ENCODE results near the gene ZNF227. TPM values are rescaled to one million over a fixed set of nuclear protein-coding genes. Genes with fewer than 3 reads are reported as not detected.
A peak's percentile ranks its signal among the peaks of the same experiment; 100 is the strongest.

Gene ZNF227
- total and polyA plus RNA-seq, 9 of the 15 experiments (the other 6 are each of a cell fraction or from before 2014, with no cell fraction given): 3.0 to 15.1 (median 10.0) TPM

DNA sequence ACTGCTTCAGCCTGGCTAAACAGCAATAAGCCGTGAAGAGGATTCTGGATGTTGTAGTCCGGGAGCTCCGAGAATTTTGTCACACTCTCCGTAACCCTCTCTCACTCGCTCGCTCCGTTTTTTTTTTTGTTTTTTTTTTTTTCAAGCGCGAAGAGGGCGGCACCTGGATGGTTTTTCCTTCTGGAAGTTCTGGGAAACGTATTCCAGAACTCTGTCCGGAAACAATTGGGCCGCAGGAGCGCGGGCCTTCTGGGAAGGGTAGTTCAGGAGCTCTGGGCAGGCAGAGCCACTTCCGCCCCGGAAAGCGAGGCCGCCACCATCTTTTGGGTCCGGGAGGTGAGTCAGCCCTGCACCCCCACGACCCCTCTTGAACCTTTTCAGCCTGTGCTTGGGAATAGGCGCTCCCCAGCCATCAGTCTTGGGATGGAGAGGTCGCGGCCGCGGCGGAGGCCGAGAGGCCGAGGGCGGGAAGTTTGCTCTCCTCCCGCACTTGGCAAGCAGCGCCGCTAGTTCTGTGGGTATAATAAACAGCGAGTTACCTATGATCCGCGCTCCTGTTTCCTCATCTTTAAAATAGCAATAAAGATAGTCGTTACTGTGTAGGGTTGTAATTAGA, at the start of gene ZNF227 (continued):
- TF ChIP-seq SAP30 (IDR thresholded peaks at IDR 0.05; ENCODE audit: borderline replicate concordance, insufficient read depth, low read depth, low read length, poor library complexity, severe bottlenecking) (no peak), ZNF140 (CRISPR knock-in tag; IDR thresholded peaks at IDR 0.05) (no peak), NCOA4 (IDR thresholded peaks at IDR 0.05; ENCODE audit: partially characterized antibody) (no peak), ZNF699 (CRISPR knock-in tag; IDR thresholded peaks at IDR 0.05; ENCODE audit: insufficient replicate concordance) (no peak), PCBP1 (IDR thresholded peaks at IDR 0.05; ENCODE audit: low read depth, low read length, poor library complexity, severe bottlenecking) (no peak), RAD51 (IDR thresholded peaks at IDR 0.05; ENCODE audit: borderline replicate concordance, low read depth) (no peak), SRSF9 (IDR thresholded peaks at IDR 0.05; ENCODE audit: borderline replicate concordance, low read depth, low read length) (no peak), ZNF79 (CRISPR knock-in tag; IDR thresholded peaks at IDR 0.05; ENCODE audit: low read depth) (no peak), DDX20 (tag; IDR thresholded peaks at IDR 0.05; ENCODE audit: low read depth) (0 out of 2 replicates have a peak, but pooled peaks have one; percentile 58), ELF1 (tag; IDR thresholded peaks at IDR 0.05) (peak; percentile 91), ZNF830 (CRISPR knock-in tag; IDR thresholded peaks at IDR 0.05) (no peak), IFI16 (CRISPR knock-in tag; IDR thresholded peaks at IDR 0.05) (no peak), ZBTB7A (IDR thresholded peaks at IDR 0.05; ENCODE audit: borderline replicate concordance, control insufficient read depth, low read depth, low read length) (peak; percentile 97), SREBF2 (CRISPR knock-in tag; IDR thresholded peaks at IDR 0.05) (no peak), GATAD2A (IDR thresholded peaks at IDR 0.05) (no peak), PPARD (CRISPR knock-in tag; IDR thresholded peaks at IDR 0.05) (no peak), HDGF (IDR thresholded peaks at IDR 0.05) (no peak), CBFA2T2 (conservative IDR thresholded peaks at IDR 0.05) (no peak), CHCHD3 (CRISPR knock-in tag; IDR thresholded peaks at IDR 0.05) (no peak), TAL1 (IDR thresholded peaks at IDR 0.05) (no peak), ZNF551 (CRISPR knock-in tag; IDR thresholded peaks at IDR 0.05) (no peak), CBFB (CRISPR knock-in tag; IDR thresholded peaks at IDR 0.05) (no peak)
- TF ChIP-seq, protein P1, sequence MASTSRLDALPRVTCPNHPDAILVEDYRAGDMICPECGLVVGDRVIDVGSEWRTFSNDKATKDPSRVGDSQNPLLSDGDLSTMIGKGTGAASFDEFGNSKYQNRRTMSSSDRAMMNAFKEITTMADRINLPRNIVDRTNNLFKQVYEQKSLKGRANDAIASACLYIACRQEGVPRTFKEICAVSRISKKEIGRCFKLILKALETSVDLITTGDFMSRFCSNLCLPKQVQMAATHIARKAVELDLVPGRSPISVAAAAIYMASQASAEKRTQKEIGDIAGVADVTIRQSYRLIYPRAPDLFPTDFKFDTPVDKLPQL (IDR thresholded peaks at IDR 0.05; ENCODE audit: extremely low read depth, insufficient read length): no peak
- TF ChIP-seq, protein P2, sequence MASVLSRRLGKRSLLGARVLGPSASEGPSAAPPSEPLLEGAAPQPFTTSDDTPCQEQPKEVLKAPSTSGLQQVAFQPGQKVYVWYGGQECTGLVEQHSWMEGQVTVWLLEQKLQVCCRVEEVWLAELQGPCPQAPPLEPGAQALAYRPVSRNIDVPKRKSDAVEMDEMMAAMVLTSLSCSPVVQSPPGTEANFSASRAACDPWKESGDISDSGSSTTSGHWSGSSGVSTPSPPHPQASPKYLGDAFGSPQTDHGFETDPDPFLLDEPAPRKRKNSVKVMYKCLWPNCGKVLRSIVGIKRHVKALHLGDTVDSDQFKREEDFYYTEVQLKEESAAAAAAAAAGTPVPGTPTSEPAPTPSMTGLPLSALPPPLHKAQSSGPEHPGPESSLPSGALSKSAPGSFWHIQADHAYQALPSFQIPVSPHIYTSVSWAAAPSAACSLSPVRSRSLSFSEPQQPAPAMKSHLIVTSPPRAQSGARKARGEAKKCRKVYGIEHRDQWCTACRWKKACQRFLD (CRISPR knock-in tag; IDR thresholded peaks at IDR 0.05): 0 out of 2 replicates have a peak, but pooled peaks have one; percentile 43
- TF ChIP-seq, protein P3, sequence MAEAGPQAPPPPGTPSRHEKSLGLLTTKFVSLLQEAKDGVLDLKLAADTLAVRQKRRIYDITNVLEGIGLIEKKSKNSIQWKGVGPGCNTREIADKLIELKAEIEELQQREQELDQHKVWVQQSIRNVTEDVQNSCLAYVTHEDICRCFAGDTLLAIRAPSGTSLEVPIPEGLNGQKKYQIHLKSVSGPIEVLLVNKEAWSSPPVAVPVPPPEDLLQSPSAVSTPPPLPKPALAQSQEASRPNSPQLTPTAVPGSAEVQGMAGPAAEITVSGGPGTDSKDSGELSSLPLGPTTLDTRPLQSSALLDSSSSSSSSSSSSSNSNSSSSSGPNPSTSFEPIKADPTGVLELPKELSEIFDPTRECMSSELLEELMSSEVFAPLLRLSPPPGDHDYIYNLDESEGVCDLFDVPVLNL (CRISPR knock-in tag; IDR thresholded peaks at IDR 0.05; ENCODE audit: low read depth): no peak
- TF ChIP-seq, protein P4, sequence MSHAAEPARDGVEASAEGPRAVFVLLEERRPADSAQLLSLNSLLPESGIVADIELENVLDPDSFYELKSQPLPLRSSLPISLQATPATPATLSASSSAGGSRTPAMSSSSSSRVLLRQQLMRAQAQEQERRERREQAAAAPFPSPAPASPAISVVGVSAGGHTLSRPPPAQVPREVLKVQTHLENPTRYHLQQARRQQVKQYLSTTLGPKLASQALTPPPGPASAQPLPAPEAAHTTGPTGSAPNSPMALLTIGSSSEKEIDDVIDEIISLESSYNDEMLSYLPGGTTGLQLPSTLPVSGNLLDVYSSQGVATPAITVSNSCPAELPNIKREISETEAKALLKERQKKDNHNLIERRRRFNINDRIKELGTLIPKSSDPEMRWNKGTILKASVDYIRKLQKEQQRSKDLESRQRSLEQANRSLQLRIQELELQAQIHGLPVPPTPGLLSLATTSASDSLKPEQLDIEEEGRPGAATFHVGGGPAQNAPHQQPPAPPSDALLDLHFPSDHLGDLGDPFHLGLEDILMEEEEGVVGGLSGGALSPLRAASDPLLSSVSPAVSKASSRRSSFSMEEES (CRISPR knock-in tag; IDR thresholded peaks at IDR 0.05): no peak
